Jurkat, Clone E6-1 (cell line): ENCODE results near the gene APBA1.
"Not testable (repeated sequence)": the region's sequence is repeated elsewhere in the genome, so short reads cannot be mapped to it uniquely, and the experiment has no call there.

Experiments
- DNase-seq: peaks from one replicate; pipeline ENCODE4 v3.0.0-alpha.2; 2011; ENCODE audit warnings: low read depth, low spot score
- H3K4me3 ChIP-seq: 2 replicates; pipeline ENCODE4 v1.5.1; 2011; ENCODE audit warnings: mild to moderate bottlenecking, low read length, control low read depth, moderate library complexity

APBA1 gene

GRCh38 chr9:69465473-69465872 is 206.7 kb downstream of the APBA1 start:
- no peak overlapping the region for H3K4me3 ChIP-seq
- DNase-seq = no peak

- no peak for DNase-seq
- H3K4me3 ChIP-seq = no peak overlapping the region
Measured at GRCh38 chr9:69463497-69464068, 208.6 kb downstream of the APBA1 start.

- H3K4me3 ChIP-seq = no peak overlapping the region
- DNase-seq = no peak
Measured at GRCh38 chr9:69462394-69462793, 209.8 kb downstream of the APBA1 start.

GRCh38 chr9:69461103-69461887 is 210.9 kb downstream of the APBA1 start:
- no peak overlapping the region for H3K4me3 ChIP-seq
- DNase-seq = no peak

- no peak overlapping the region for H3K4me3 ChIP-seq
- DNase-seq = no peak
Measured at GRCh38 chr9:69460012-69460411, 212.2 kb downstream of the APBA1 start.

- H3K4me3 ChIP-seq = no peak overlapping the region
- no peak for DNase-seq
Measured at GRCh38 chr9:69458176-69458575, 214.0 kb downstream of the APBA1 start.

- no peak for DNase-seq
- H3K4me3 ChIP-seq = no peak overlapping the region
Measured at GRCh38 chr9:69456201-69456600, 216.0 kb downstream of the APBA1 start.

- DNase-seq = no peak
- H3K4me3 ChIP-seq = no peak overlapping the region
Measured at GRCh38 chr9:69455311-69455710, 216.9 kb downstream of the APBA1 start.

- H3K4me3 ChIP-seq = no peak overlapping the region
- DNase-seq = no peak
Measured at GRCh38 chr9:69454321-69454720, 217.8 kb downstream of the APBA1 start.

- H3K4me3 ChIP-seq = no peak overlapping the region
- no peak for DNase-seq
Measured at GRCh38 chr9:69453746-69454145, 218.4 kb downstream of the APBA1 start.

GRCh38 chr9:69452110-69452782 is 219.9 kb downstream of the APBA1 start:
- no peak overlapping the region for H3K4me3 ChIP-seq
- DNase-seq = no peak

GRCh38 chr9:69446496-69446895 is 225.7 kb downstream of the APBA1 start:
- DNase-seq = no peak
- no peak overlapping the region for H3K4me3 ChIP-seq

- DNase-seq = no peak
- H3K4me3 ChIP-seq = no peak overlapping the region
Measured at GRCh38 chr9:69445251-69445650, 226.9 kb downstream of the APBA1 start.

GRCh38 chr9:69444791-69445190 is 227.4 kb downstream of the APBA1 start:
- no peak for DNase-seq
- H3K4me3 ChIP-seq = no peak overlapping the region

GRCh38 chr9:69444021-69444420 is 228.2 kb downstream of the APBA1 start:
- no peak overlapping the region for H3K4me3 ChIP-seq
- no peak for DNase-seq

- no peak overlapping the region for H3K4me3 ChIP-seq
- no peak for DNase-seq
Measured at GRCh38 chr9:69443178-69443577, 229.0 kb downstream of the APBA1 start.

- no peak for DNase-seq
- no peak overlapping the region for H3K4me3 ChIP-seq
Measured at GRCh38 chr9:69442486-69442885, 229.7 kb downstream of the APBA1 start.

- H3K4me3 ChIP-seq = not testable (repeated sequence)
- peak; percentile 44 for DNase-seq
Measured at GRCh38 chr9:69440254-69440955, 231.8 kb downstream of the APBA1 start.

- peak; percentile 51 for DNase-seq
Measured at GRCh38 chr9:69439654-69440053, 232.5 kb downstream of the APBA1 start.

GRCh38 chr9:69433968-69434367 is 238.2 kb downstream of the APBA1 start:
- H3K4me3 ChIP-seq = no peak overlapping the region
- no peak for DNase-seq

More at GRCh38 chr9:69439654-69440053, 232.5 kb downstream of the APBA1 start:
- H3K4me3 ChIP-seq = not testable (repeated sequence)
